GM19324 (cell line): ENCODE data around the gene PPAT.
"Not testable (repeated sequence)": the region's sequence is repeated elsewhere in the genome, so short reads cannot be mapped to it uniquely, and the experiment has no call there.

Source experiments
- ATAC-seq: cut with Tn5 transposase; IDR thresholded peaks from one replicate; pipeline ENCODE4 v1.9.1; 2021; ENCODE audit warnings: mild to moderate bottlenecking, moderate library complexity; ENCODE audit not compliant: unreplicated experiment, low FRiP score

PPAT gene

DNA sequence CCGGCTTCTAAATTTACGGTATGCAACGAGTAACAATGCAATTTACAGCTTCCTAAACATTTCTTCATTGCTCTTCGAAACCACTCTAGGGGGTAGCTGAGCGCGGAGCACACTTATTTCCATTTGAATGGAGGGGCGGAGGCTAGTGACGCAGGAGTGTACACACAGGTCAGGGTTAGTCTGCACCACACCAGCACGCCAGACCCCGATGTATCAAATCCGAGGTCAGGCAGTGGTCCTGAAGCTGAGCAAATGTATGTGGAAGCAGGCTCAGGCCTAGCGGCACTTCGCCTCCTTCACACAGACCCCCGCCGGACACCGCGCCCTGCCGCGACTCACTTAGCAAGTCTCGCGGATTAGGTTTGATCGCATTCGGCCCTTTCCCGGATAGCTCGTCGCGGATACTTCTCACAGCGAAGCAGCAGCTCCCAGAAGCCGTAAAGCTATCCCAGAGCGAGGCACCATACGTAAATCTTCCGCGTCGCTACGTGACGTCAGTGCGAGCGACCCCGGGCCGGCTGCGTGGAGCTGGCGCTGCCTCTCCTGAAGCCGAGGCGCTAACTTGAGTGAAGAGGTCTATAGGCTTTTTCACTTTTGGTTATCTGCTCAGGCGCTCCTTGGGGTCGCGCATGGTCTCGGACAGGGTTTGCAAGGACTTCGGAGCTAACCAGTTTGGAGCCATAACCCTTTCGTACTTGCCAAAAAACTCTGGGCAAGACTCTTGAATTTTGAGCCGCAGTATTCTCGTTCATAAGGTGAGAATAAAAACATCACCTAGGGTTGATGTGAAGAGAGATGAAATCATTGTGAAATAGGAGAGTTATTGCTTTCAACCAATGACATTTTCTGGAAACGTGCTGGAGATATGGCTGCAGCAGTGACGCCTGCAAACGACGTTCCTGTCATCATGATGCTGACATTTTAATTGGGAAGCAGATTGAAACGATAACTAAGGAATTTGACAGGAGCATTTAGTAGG, 48.1 kb downstream of the PPAT start, which contains the start of gene AASDH:
TSS of gene AASDH (minus strand) at position 469 of the 979 bp plus-strand sequence. CDS start 3,192 bp downstream, outside the sequence.
- ATAC-seq, result peak; percentile 95

DNA sequence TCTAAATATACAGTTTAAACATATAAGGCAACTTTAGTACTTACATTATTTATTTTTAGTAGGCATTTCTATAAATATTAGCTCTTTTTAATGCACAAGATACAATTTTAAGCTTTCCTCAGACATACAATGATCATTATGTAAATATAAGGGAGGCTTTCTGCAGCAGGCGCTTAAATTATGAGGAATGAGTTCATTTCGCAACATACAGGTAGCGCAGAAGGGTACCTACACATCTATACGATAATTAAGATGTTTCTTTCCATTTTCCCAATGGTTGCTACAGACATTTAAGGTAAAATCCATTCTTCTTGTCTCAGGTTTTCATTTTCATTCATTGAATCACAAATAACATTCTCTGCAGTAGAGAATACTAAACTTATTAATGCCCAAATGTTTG, 49.3 kb downstream of the PPAT start:
- ATAC-seq, result no peak

DNA sequence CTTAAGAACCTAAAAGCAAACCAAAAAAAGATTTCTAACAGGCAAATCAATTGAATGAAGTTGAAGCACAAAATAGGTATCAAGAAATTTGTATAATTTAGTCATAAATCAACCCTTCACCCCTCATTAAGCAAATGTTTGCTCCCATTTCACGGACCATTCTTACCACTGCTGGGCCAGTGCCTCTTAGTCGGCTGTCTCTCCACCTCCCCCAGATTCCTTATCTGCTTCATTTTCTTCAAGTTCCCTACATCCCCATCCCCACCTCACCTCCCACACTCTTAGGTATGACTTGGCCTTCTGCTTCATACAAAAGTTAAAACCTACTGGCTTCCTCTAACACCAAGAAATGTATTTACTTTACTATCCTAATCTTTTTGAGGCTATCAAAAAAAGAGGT, 60.0 kb downstream of the PPAT start:
- no peak for ATAC-seq

DNA sequence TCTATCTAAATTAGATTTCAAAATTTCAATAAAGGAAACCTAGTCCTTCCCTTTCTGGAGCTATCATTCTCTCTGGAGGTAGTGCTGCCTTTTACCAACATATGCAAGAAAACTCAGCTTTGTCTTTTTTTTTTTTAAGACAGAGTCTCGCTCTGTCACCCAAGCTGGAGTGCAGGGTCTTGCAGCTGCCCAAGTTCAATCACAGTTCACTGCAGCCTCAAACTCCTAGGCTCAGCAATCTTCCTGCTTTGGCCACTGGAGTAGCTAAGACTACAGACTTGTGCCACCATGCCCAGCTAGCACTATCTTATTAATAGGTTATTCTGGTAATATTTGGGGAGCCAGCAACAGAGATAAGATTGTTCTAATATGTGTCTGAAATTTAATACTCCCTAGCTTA, 60.5 kb downstream of the PPAT start:
- ATAC-seq, result no peak

DNA sequence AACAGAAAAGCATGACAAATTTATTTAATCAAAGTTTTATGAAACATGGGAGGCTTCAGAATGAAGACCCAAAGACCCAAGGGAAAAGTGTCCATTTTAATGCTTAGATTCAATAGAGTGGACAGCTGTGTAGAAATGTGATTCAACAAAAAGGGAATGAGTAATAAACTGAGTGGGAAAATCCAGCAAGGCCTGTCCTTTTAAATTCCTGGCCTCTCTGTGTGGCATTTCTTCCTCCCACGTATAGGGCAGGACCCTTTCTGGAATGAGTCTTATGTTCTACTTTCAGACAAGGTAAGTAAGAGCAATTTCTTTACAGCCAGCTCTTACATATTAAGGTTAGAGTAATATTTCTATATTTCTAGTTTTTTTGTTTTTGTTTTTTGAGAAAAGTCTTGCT, 62.6 kb downstream of the PPAT start:
- ATAC-seq, result no peak

DNA sequence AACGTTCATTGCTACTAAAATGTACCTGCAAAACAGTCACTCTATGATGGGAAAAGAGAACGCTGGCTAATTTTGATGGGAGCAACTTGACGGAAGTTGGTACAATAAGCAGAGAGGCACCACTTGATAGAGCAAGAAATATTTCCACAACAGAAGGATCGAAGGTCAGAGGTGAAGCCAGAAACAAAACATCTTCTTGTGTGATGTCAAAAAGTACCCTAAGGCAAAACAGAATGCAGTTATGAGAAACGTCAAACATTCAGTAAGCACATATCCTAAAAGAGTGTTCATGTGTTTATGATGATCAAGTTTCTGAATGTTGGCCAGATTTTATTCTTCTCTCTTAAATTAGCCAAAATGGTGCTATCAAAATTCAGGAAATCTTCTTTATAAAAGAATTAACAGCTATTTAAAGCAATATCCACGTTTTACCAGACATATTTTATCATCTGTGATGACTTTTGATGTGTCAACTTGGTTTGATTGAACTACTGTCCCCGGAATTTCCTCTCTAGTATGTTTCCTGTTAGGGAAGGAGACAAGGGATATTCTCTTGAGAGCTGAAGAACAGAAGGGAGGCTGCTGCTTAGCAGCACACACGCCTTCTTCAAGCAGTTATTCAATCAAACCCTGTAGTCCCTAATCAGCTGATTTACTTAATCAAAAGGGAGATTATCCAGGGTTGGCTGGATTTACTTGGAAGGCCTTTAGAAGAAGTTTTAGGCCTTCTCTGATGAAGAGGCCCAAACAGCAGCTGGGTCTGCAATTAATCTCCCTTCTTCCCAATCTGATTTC, 63.8 kb downstream of the PPAT start:
- ATAC-seq, result no peak

DNA sequence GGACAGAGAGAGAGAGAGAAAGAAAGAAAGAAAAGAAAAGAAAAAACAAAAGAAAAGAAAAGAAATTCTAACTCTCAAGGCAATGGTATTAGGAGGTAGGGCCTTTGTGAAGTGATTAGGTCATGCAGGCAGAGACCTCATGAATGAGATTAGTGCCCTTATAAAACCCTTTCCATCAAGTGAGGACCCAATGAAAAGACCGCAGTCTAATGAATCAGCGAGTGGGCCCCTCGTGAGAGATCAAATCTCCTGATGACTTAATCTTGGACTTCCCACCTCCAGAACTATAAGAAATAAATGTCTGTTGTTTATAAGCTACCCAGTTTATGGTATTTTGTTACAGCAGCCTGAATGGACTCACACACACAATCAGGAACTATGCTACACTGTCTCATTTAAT, 65.0 kb downstream of the PPAT start:
- no peak for ATAC-seq

DNA sequence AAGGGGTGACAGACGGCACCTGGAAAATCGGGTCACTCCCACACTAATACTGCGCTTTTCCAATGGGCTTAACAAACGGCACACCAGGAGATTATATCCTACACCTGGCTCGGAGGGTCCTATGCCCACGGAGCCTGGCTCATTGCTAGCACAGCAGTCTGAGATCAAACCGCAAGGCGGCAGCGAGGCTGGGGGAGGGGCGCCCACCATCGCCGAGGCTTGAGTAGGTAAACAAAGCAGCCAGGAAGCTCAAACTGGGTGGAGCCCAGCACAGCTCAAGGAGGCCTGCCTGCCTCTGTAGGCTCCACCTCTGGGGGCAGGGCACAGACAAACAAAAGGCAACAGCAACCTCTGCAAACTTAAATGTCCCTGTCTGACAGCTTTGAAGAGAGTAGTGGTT, 72.4 kb downstream of the PPAT start:
- not testable (repeated sequence) for ATAC-seq

DNA sequence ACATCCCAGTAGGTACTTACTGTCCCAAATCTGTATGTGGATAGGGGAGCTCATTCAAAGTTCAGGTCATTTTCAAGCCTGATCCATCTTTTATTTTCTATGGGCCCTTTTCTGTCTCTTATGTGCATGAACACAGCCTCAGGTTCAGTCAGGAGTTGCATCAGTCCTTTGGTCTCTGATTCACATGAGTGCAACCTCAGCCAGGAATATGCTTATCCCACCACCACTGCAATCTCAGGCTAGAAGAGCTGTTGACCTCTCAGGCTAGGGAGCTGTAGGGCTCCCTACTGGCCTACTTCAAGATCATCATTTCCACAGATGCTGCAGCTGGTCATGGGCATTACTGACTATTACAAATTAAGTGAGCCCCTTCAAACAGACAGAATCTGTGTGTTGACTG, 75.3 kb downstream of the PPAT start:
- ATAC-seq, result no peak

DNA sequence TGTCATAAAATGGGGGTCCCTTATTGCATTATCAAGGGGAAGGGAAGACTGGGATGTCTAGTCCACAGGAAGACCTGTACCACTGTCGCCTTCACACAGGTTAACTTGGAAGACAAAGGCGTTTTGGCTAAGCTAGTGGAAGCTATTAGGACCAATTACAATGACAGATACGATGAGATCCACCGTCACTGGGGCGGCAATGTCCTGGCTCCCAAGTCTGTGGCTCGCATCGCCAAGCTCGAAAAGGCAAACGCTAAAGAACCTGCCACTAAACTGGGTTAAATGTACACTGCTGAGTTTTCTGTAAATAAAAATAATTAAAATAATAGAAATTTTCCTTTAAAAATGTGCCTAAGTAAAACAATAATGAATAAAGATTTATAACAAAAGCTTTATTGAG, 78.8 kb downstream of the PPAT start:
- ATAC-seq, result no peak

DNA sequence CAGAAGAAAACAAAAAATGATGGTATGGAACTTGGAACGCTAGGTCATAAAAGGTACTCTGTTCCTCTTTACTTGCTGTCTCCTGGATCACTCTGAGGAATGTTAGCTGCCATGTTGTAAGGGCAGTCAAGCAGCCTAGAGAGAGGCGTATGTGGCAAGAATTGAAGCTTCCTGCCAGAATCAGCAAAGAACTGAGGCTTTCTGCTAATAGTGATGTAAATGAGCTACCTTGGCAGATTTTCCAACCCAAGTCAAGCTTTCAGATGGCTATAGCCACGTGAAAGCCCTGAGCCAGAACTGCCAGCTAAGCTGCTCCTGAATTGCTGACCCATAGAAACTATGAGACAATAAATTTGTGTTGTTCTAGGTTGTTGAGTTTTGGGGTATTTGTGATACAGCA, 86.8 kb downstream of the PPAT start:
- ATAC-seq, result no peak

DNA sequence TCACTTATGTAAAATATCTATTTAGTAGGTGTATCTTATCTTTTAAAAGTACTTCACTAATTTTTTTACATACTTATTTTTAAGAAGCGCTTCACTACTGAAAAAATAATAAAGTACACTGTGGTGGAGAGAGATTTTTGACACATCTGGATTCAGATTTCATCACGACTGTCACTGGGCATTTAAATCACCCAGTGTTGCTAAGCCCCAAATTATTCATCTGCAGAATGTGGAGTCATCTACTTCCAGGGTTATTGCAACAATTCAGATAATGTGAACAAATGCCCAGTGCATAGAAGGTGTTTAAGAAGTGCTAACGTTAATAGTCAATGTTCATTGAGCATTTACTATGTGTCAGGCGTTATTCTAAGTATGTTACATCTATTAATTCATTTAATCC, 90.0 kb downstream of the PPAT start:
- ATAC-seq, result no peak
